Gastroesophageal sphincter (tissue), 3 donors: ENCODE data around the gene HPCAL1.

Experiments used
- CTCF ChIP-seq, 4 experiments: fragments of 200-600 bp in 2 of 4; fragments of 450-650 bp in 2 of 4; sonication (generic) in 1 of 4; IDR thresholded peaks; one replicate each; pipeline ENCODE4 v1.5.1; 2017 to 2019; ENCODE audit warnings: antibody characterized with exemption in 4 of 4, mild to moderate bottlenecking in 2 of 4, moderate library complexity in 2 of 4
- EP300 ChIP-seq: sonication (generic); formaldehyde crosslinking; IDR thresholded peaks from one replicate; pipeline ENCODE4 v1.6.1; 2017; ENCODE audit warnings: antibody characterized with exemption, mild to moderate bottlenecking
- POLR2AphosphoS5 ChIP-seq: sonication (generic); formaldehyde crosslinking; IDR thresholded peaks from one replicate; pipeline ENCODE4 v1.6.1; 2017; ENCODE audit warnings: antibody characterized with exemption

GRCh38 chr2:10285191-10285555, 17.5 kb upstream of the HPCAL1 start:
- TF ChIP-seq CTCF (IDR thresholded peaks at IDR 0.05) (no peak), POLR2AphosphoS5 (no peak), EP300 (no peak)
